NT2/D1 (cell line): ENCODE measurements around the gene MYO7A.
A peak's percentile ranks its signal among the peaks of the same experiment; 100 is the strongest.

Source experiments
- DNase-seq: peaks from one replicate; pipeline ENCODE4 v3.0.0-alpha.2; 2011; ENCODE audit warnings: low read depth, low spot score
- H3K27me3 ChIP-seq: 2 replicates; pipeline ENCODE4 v1.6.0; 2011; ENCODE audit warnings: mild to moderate bottlenecking; ENCODE audit not compliant: insufficient read length, insufficient read depth
- H3K36me3 ChIP-seq: 2 replicates; pipeline ENCODE4 v1.6.1; 2011; ENCODE audit warnings: mild to moderate bottlenecking, low read length, mixed read lengths; ENCODE audit not compliant: insufficient read depth, insufficient read length
- H3K4me1 ChIP-seq: 2 replicates; pipeline ENCODE4 v1.5.1; 2011; ENCODE audit not compliant: insufficient read depth, insufficient read length
- H3K4me3 ChIP-seq: 2 replicates; pipeline ENCODE4 v1.5.1; 2011; ENCODE audit warnings: low read depth; ENCODE audit not compliant: insufficient read length
- H3K9ac ChIP-seq: 2 replicates; pipeline ENCODE4 v1.6.0; 2011; ENCODE audit warnings: low read depth; ENCODE audit not compliant: insufficient read length
- H3K9me3 ChIP-seq: 2 replicates; pipeline ENCODE4 v1.5.1; 2011; ENCODE audit warnings: mild to moderate bottlenecking, low read length; ENCODE audit not compliant: insufficient read depth
- SUZ12 ChIP-seq: IDR thresholded peaks from 2 replicates; pipeline ENCODE4 v1.6.1; 2011; ENCODE audit not compliant: insufficient read length, insufficient read depth; ENCODE audit errors: extremely low read depth
- YY1 ChIP-seq: IDR thresholded peaks from 2 replicates; pipeline ENCODE4 v1.6.1; 2011; ENCODE audit not compliant: insufficient read length, insufficient read depth
- ZNF274 ChIP-seq: IDR thresholded peaks from 2 replicates; pipeline ENCODE4 v1.6.1; 2011; ENCODE audit warnings: mild to moderate bottlenecking, low read depth, low read length

MYO7A gene

DNA sequence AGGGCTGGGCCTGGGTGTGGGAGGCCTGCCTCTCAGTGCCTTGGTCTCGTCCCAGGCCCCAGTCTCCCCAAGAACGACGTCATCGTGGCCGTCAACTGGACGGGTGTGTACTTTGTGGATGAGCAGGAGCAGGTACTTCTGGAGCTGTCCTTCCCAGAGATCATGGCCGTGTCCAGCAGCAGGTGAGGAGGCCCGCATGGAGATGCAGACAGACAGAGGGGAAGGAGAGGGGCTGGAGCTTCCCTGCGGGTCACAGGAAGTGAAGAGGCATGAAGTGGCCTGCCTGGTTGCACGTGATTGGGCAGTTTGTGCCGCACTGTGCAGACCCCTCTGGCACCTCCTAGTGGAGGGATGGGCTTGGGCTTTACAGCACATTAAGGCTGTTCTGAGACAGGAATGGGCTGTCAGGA, 70.4 kb downstream of the MYO7A start:
- Histone ChIP-seq H3K27me3 (no peaks in the 10 kb centered on the region), H3K4me3 (no peak overlapping the region), H3K9ac (no peak overlapping the region), H3K36me3 (no peaks in the 10 kb centered on the region), H3K9me3 (no peaks in the 10 kb centered on the region), H3K4me1 (no peaks in the 10 kb centered on the region)
- DNase-seq: peak; percentile 40
- no peak for TF ChIP-seq SUZ12
- TF ChIP-seq ZNF274: no peak
- TF ChIP-seq YY1: no peak

DNA sequence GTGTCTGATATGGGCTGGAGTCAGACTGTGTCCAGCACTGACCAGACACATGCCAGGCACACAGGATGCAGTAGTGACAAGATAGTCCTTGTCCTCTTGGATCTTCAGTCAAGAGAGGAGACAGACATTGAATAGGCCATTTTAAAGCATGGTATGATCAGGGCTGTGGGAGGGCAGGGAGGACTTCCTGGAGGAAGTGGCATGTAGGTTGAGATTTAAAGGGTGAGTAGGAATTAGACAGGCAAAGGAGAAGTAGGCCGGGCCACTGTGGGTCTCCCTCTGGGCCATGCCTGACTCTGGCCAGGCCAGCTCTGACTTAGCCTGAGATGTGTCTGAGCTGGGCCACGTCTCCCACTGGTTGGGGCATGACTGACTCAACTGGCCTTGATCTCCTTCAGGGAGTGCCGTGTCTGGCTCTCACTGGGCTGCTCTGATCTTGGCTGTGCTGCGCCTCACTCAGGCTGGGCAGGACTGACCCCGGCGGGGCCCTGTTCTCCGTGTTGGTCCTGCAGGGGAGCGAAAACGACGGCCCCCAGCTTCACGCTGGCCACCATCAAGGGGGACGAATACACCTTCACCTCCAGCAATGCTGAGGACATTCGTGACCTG, 71.2 kb downstream of the MYO7A start:
- Histone ChIP-seq H3K4me1 (peaks cover 3% of the 10 kb centered on the region), H3K36me3 (no peaks in the 10 kb centered on the region)
- TF ChIP-seq YY1 (no peak), SUZ12 (no peak), ZNF274 (no peak)

DNA sequence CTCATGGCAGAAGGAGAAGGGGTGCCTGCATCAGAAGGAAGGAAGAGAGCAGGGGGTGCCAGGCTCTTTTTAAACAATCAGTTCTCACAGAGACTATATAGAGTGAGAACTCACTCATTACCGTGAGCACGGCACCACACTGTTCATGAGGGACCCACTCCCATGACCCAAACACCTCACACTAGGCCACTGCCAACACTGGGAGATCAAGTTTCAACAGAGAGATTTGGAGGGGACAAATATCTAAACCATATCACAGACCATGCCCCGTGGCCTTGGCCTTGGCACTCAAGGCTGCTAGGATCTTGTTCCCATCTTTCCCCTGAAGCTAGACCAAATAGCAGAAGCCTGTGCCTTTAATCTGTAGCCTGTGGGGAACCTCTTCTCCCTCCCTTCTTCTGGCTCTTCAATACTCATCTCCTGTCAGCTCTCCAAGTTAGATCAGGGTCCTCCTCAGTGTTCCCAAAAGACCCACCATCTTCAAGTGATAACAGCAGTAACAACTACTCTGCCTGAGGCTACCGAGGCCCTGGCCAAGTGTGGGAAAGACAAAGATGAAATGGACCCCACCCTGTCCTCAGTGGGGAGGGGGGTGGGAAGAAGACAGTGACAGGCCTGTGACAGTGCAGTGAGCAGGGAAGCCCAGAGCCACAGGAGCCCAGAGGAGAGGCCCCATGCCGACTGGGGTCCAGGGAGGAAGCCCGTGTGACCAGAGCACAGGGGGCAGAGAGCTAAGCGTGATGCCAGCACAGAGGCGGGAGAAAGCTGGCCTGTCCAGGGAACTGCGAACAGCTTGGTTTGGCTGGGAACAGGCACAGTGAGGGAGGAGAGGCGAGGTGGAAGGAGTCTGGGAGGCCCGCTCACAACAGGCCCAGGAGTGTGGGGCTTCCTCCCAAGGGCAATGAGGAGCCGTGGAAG, 72.6 kb downstream of the MYO7A start:
- no peak for DNase-seq
- Histone ChIP-seq H3K27me3 (no peaks in the 10 kb centered on the region), H3K9ac (no peak overlapping the region), H3K4me3 (no peak overlapping the region), H3K36me3 (no peaks in the 10 kb centered on the region), H3K4me1 (peaks cover 6% of the 10 kb centered on the region), H3K9me3 (no peaks in the 10 kb centered on the region)
- TF ChIP-seq YY1: no peak
- no peak for TF ChIP-seq SUZ12

More for the DNA sequence above, 71.2 kb downstream of the MYO7A start:
- no peaks in the 10 kb centered on the region for H3K27me3 ChIP-seq
- DNase-seq: no peak
- H3K4me3 ChIP-seq: no peak overlapping the region
- no peak overlapping the region for H3K9ac ChIP-seq
- H3K9me3 ChIP-seq: no peaks in the 10 kb centered on the region

DNA sequence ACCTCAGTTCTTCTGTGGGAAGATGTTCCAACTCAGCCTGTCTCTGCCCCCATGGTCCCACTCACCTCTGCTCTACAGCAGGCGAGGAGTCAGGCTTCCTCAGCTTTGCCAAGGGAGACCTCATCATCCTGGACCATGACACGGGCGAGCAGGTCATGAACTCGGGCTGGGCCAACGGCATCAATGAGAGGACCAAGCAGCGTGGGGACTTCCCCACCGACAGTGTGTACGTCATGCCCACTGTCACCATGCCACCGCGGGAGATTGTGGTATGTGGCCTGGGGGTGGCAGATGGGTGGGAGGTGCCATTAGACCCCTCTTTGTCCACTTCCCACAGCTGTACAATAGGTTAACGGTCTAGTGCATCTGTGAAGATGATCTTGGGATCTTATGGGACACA, 73.3 kb downstream of the MYO7A start:
- Histone ChIP-seq H3K36me3 (no peaks in the 10 kb centered on the region), H3K9me3 (no peaks in the 10 kb centered on the region), H3K4me3 (no peak overlapping the region), H3K4me1 (peaks cover 6% of the 10 kb centered on the region), H3K9ac (no peak overlapping the region), H3K27me3 (no peaks in the 10 kb centered on the region)
- no peak for DNase-seq
- TF ChIP-seq ZNF274: no peak
- TF ChIP-seq YY1: no peak
- no peak for TF ChIP-seq SUZ12

DNA sequence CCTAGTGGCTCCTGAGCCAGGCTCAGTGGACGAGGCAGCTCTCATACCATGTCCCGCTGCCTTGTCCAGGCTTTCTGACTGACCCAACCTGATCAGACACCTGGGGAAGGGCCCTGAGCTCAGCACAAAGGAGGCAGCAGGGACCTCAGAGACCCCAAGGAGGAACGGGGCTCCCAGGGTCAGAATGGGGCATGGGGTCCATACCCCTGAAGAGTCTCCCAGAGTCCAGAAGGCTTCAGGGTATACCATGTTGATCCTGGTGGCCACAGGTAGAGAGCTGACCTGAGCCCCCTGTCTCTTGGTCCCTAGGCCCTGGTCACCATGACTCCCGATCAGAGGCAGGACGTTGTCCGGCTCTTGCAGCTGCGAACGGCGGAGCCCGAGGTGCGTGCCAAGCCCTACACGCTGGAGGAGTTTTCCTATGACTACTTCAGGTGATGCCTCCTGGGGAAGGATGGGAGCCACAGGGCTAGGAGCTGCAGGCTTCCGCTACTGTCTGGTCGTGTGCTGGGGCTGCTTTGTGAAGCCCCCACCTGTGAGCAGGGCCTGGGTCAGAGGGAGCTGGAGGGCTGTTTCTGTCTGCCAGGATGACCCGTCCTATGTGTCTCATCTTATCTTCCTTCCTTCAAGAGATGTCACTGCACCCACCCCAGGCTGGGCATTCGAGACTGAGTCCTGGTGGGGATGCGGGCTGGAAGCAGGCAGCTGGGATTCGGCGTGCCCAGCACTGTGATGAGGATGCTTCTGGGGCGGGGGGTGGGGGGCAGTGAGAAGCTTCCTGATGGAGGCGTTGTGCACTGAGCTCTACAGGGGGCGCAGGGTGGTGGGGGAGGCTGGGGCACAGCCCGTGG, 74.2 kb downstream of the MYO7A start:
- H3K9ac ChIP-seq: no peak overlapping the region
- TF ChIP-seq YY1 (no peak), SUZ12 (no peak), ZNF274 (no peak)
- H3K4me1 ChIP-seq: peaks cover 6% of the 10 kb centered on the region
- no peak for DNase-seq
- no peak overlapping the region for H3K4me3 ChIP-seq
- no peaks in the 10 kb centered on the region for H3K36me3 ChIP-seq
- no peaks in the 10 kb centered on the region for H3K9me3 ChIP-seq
- H3K27me3 ChIP-seq: no peaks in the 10 kb centered on the region

DNA sequence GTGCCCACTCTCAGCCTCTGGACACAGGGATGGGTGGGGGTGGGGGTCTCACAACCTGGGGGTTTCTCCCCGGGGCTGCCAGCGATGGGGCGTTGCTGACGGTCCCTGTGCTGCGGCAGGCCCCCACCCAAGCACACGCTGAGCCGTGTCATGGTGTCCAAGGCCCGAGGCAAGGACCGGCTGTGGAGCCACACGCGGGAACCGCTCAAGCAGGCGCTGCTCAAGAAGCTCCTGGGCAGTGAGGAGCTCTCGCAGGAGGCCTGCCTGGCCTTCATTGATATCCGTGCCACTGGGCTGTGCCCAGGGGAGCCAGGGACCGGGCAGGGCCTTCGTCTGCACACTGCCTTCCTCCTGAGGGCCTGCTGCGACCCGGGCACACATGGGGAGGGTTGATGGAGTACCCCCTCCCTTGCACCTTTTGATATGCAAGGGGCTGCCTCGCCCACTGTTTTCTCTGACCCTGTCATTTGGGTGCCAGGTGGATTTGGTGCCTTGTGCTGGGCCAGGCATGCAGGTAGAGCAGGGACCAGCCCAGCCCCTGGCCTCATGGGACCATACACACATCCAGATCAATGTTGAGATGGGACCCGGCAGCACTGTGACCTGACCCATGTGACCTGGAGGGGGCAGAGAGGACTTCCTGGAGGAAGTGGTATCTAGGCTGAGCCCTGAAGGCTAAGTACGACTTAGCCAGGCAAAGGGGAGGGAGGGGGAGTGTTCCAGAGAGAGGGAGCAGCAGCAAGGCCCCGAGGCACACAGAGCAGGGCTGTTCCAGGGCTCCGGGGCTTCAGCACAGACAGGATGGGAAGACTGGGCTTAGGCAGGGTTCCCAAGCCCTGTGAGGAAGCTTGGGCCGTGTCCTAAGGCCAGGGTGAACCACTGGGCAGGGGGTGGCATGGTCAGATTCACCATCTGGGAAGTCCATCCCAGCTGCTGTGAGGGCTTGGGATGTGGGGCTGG, 75.2 kb downstream of the MYO7A start:
- TF ChIP-seq ZNF274 (no peak), SUZ12 (no peak), YY1 (no peak)
- Histone ChIP-seq H3K36me3 (no peaks in the 10 kb centered on the region), H3K9ac (no peak overlapping the region), H3K4me1 (peaks cover 6% of the 10 kb centered on the region), H3K9me3 (no peaks in the 10 kb centered on the region), H3K4me3 (no peak overlapping the region), H3K27me3 (no peaks in the 10 kb centered on the region)
- no peak for DNase-seq
